ENCODE results near the gene LRTM2.

LRTM2 gene

GRCh38 chr12:1829306-1829900 is 9.0 kb downstream of the LRTM2 start:
- no peak for DNase-seq (ENCODE audit: low read depth in 2 of 2)

GRCh38 chr12:1830401-1830845 is 10.1 kb downstream of the LRTM2 start:
- DNase-seq (ENCODE audit: low read depth in 2 of 2) = no peak

GRCh38 chr12:1830981-1831963 is 10.9 kb downstream of the LRTM2 start:
- no peak for DNase-seq (ENCODE audit: low read depth in 2 of 2)

GRCh38 chr12:1832801-1833595 is 12.6 kb downstream of the LRTM2 start:
- DNase-seq (ENCODE audit: low read depth in 2 of 2) = no peak

GRCh38 chr12:1833596-1834028 is 13.2 kb downstream of the LRTM2 start:
- no peak for DNase-seq (ENCODE audit: low read depth in 2 of 2)

GRCh38 chr12:1834186-1834925 is 14.0 kb downstream of the LRTM2 start:
- no peak for DNase-seq (ENCODE audit: low read depth in 2 of 2)

GRCh38 chr12:1835211-1836131 is 15.1 kb downstream of the LRTM2 start:
- DNase-seq (ENCODE audit: low read depth in 2 of 2) = no peak

- DNase-seq (ENCODE audit: low read depth in 2 of 2) = no peak
Observed at GRCh38 chr12:1836241-1836803, 16.0 kb downstream of the LRTM2 start.

GRCh38 chr12:1836854-1837421 is 16.6 kb downstream of the LRTM2 start:
- no peak for DNase-seq (ENCODE audit: low read depth in 2 of 2)

GRCh38 chr12:1837541-1838204 is 17.3 kb downstream of the LRTM2 start:
- no peak for DNase-seq (ENCODE audit: low read depth in 2 of 2)

- no peak for DNase-seq (ENCODE audit: low read depth in 2 of 2)
Observed at GRCh38 chr12:1838205-1838993, 18.0 kb downstream of the LRTM2 start.

GRCh38 chr12:1838994-1839365 is 18.6 kb downstream of the LRTM2 start:
- DNase-seq (ENCODE audit: low read depth in 2 of 2) = no peak

GRCh38 chr12:1839464-1839863 is 19.1 kb downstream of the LRTM2 start:
- DNase-seq (ENCODE audit: low read depth in 2 of 2) = no peak

- no peak for DNase-seq (ENCODE audit: low read depth in 2 of 2)
Observed at GRCh38 chr12:1839956-1840951, 19.9 kb downstream of the LRTM2 start.

GRCh38 chr12:1840981-1841425 is 20.6 kb downstream of the LRTM2 start:
- DNase-seq (ENCODE audit: low read depth in 2 of 2) = no peak

GRCh38 chr12:1841586-1842182 is 21.3 kb downstream of the LRTM2 start:
- no peak for DNase-seq (ENCODE audit: low read depth in 2 of 2)

All from stimulated activated CD8-positive, alpha-beta memory T cell treated with anti-CD3 and anti-CD28 coated beads, Interleukin-15, amount 100 ng/mL, for 4 hours (primary cell).